Anterior cingulate cortex (tissue), 58 donors: ENCODE measurements around the gene NHERF2.

Source experiments
- DNase-seq, 58 donors: peaks; one replicate each; lab custom pipeline; 2025; lab: John Stamatoyannopoulos, UW

Gene NHERF2

GRCh38 chr16:1990351-1991134 is 36.2 kb upstream of the NHERF2 start:
- DNase-seq = peak in 4 of 58 donors; percentile 10 to 56 (median 31)

- peak in 2 of 58 donors; percentile 7 to 36 for DNase-seq
Measured at GRCh38 chr16:1991135-1991551, 35.6 kb upstream of the NHERF2 start.

- no peak for DNase-seq
Measured at GRCh38 chr16:1991588-1991947, 35.1 kb upstream of the NHERF2 start.

- DNase-seq = peak in 57 of 58 donors; percentile 20 to 94 (median 86)
Measured at GRCh38 chr16:1991948-1992703, 34.6 kb upstream of the NHERF2 start.

GRCh38 chr16:1992704-1993317 is 33.9 kb upstream of the NHERF2 start:
- DNase-seq = no peak

- DNase-seq = no peak
Measured at GRCh38 chr16:1993731-1994131, 33.0 kb upstream of the NHERF2 start.

- DNase-seq = no peak
Measured at GRCh38 chr16:1997494-1998359, 29.0 kb upstream of the NHERF2 start.

GRCh38 chr16:1998360-1998835 is 28.3 kb upstream of the NHERF2 start:
- no peak for DNase-seq

- no peak for DNase-seq
Measured at GRCh38 chr16:1998852-1999801, 27.6 kb upstream of the NHERF2 start.

GRCh38 chr16:1999866-2000514 is 26.7 kb upstream of the NHERF2 start:
- peak in 3 of 58 donors; percentile 22 to 45 (median 39) for DNase-seq

- DNase-seq = no peak
Measured at GRCh38 chr16:2001035-2001434, 25.7 kb upstream of the NHERF2 start.

- no peak for DNase-seq
Measured at GRCh38 chr16:2001456-2002355, 25.0 kb upstream of the NHERF2 start.

GRCh38 chr16:2002406-2003230 is 24.1 kb upstream of the NHERF2 start:
- DNase-seq = no peak

GRCh38 chr16:2003231-2003826 is 23.4 kb upstream of the NHERF2 start:
- DNase-seq = no peak

GRCh38 chr16:2003827-2004641 is 22.7 kb upstream of the NHERF2 start:
- DNase-seq = peak in 52 of 58 donors; percentile 11 to 83 (median 54)
